Mucosa of descending colon (tissue), 3 donors: ENCODE data around the gene NKD1. TPM values are rescaled to one million over a fixed set of nuclear protein-coding genes. Genes with fewer than 3 reads are reported as not detected.
"Not testable (repeated sequence)": the region's sequence is repeated elsewhere in the genome, so short reads cannot be mapped to it uniquely, and the experiment has no call there.

Experiments
- ATAC-seq: fragments of 200-7000 bp; cut with Tn5 transposase; one replicate; pipeline ENCODE4 v1.9.1; 2020; ENCODE audit warnings: mild to moderate bottlenecking, moderate library complexity
- DNase-seq, 3 donors: peaks; one replicate each; pipeline ENCODE4 v3.0.0-alpha.2; 2020
- H3K36me3 ChIP-seq: fragments of 200-600 bp; one replicate; pipeline ENCODE4 v1.8.0; 2021; ENCODE audit warnings: low read depth, mild to moderate bottlenecking
- H3K4me1 ChIP-seq: fragments of 200-600 bp; one replicate; pipeline ENCODE4 v1.8.0; 2021; ENCODE audit warnings: low read depth, mild to moderate bottlenecking
- H3K4me3 ChIP-seq: fragments of 200-600 bp; one replicate; pipeline ENCODE4 v1.8.0; 2021; ENCODE audit warnings: mild to moderate bottlenecking
- H3K9me3 ChIP-seq: fragments of 200-600 bp; one replicate; pipeline ENCODE4 v1.8.0; 2021; ENCODE audit warnings: mild to moderate bottlenecking
- CTCF ChIP-seq: fragments of 200-600 bp; IDR thresholded peaks from one replicate; pipeline ENCODE4 v1.8.0; 2022; ENCODE audit warnings: antibody characterized with exemption, mild to moderate bottlenecking
- intact Hi-C, 2 donors: fragments of 100-400 bp; cut with DNase I in 1 of 2; cut with micrococcal nuclease in 1 of 2; formaldehyde crosslinking; loops; one replicate each; pipeline versions ENCODE4 v1.11.0 to v1.11.1; 2022; cut with DNase I, micrococcal nuclease
- total RNA-seq, 3 donors: library from RNA; stranded (reverse); fragmentation: NEBNext Ultra II Directional in 2 of 3; extraction: Animal tissue kit (Norgen Biotek cat#: 25700) in 2 of 3; gene quantifications; one replicate each; pipeline versions ENCODE4 v1.2.1 to v1.2.4, GENCODE V29; 2021 to 2023
- donor health status: DM: no; HTN: no; CAD: no; lungs with moderate emphysema.
- donor health status: DM: no; HTN: no; CAD: no.
- donor health status: DM: no; HTN: yes; CAD: no.

Gene NKD1
- total RNA-seq, 3 donors from 2014 or later, result 1.6 to 28.0 (median 3.2) TPM

- no peak for ATAC-seq
- no peaks in the 10 kb centered on the region for H3K9me3 ChIP-seq
- intact Hi-C loops, result no loop called here
- H3K36me3 ChIP-seq, result no peaks in the 10 kb centered on the region
- TF ChIP-seq CTCF, result no peak
- H3K4me1 ChIP-seq, result no peaks in the 10 kb centered on the region
- no peak for DNase-seq
- H3K4me3 ChIP-seq, result no peak overlapping the region
Measured at GRCh38 chr16:50573947-50574744, 25.9 kb downstream of the NKD1 start.

DNA sequence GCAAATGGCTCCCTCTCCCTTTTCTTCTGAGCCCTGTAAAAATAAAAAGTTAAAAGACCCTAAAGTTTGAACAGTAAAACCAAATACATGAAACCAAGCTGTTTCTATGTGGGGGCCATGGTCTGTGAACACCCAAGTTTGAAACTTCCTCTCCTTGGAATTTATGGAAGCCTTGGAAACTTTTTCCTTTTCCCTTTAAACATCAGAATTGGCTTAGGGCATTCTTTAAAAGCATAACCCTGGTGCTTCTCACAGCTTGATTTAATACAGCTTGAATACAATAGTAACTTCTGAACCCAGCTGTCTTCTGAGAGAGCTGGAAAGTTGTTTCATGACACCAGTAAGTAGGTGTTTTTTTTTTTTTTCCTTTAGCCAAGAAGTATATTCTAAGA is 26.5 kb downstream of the NKD1 start:
- Histone ChIP-seq H3K9me3 (no peaks in the 10 kb centered on the region), H3K36me3 (no peaks in the 10 kb centered on the region), H3K4me1 (no peaks in the 10 kb centered on the region), H3K4me3 (no peak overlapping the region)
- DNase-seq (no peak), ATAC-seq (no peak)
- no peak for TF ChIP-seq CTCF
- intact Hi-C loops, result no loop called here

- intact Hi-C loops, result no loop called here
Measured at GRCh38 chr16:50575743-50576142, 27.5 kb downstream of the NKD1 start.

GRCh38 chr16:50576403-50577113 is 28.4 kb downstream of the NKD1 start:
- DNase-seq, result no peak
- H3K4me1 ChIP-seq, result no peaks in the 10 kb centered on the region
- no peaks in the 10 kb centered on the region for H3K9me3 ChIP-seq
- no peaks in the 10 kb centered on the region for H3K36me3 ChIP-seq
- no peak overlapping the region for H3K4me3 ChIP-seq
- ATAC-seq, result no peak
- no peak for TF ChIP-seq CTCF
- intact Hi-C loops, result no loop called here

More at GRCh38 chr16:50575743-50576142, 27.5 kb downstream of the NKD1 start:
- Histone ChIP-seq H3K4me1 (no peaks in the 10 kb centered on the region), H3K9me3 (no peaks in the 10 kb centered on the region), H3K4me3 (no peak overlapping the region), H3K36me3 (no peaks in the 10 kb centered on the region)
- no peak for ATAC-seq
- no peak for TF ChIP-seq CTCF
- DNase-seq, result no peak

DNA sequence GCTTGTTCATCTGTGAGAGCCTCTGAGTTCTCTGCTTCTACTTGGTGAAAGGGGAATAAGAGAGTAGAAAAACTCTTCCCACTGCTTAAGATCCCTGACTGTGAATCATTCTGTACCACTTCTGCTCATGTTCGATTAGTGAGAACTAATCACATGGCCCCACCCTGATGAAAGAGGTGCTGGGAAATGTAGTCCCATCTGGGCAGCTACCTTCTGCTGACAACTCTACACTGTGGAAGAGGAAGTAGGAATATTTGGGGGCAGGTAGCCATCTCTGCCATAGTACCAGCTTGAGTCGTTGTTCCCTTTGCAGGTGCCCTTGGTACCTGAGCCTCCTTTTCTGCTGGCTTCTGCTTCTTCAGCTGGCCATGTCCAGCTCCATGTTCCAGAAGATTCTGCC is 29.9 kb downstream of the NKD1 start:
- intact Hi-C loops, result no loop called here
- DNase-seq (no peak), ATAC-seq (no peak)
- H3K4me1 ChIP-seq, result no peaks in the 10 kb centered on the region
- H3K9me3 ChIP-seq, result no peaks in the 10 kb centered on the region
- H3K4me3 ChIP-seq, result no peak overlapping the region
- H3K36me3 ChIP-seq, result no peaks in the 10 kb centered on the region
- TF ChIP-seq CTCF, result no peak

DNA sequence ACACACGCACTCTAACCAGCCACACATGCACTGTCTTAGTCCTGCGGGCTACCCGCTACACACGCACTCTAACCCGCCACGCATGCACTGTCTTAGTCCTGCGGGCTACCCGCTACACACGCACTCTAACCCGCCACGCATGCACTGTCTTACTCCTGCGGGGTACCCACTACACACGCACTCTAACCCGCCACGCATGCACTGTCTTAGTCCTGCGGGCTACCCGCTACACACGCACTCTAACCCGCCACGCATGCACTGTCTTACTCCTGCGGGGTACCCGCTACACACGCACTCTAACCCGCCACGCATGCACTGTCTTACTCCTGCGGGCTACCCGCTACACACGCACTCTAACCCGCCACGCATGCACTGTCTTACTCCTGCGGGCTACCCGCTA is 31.2 kb downstream of the NKD1 start:
- intact Hi-C loops, result not testable (repeated sequence)

More for the DNA sequence above, 31.2 kb downstream of the NKD1 start:
- not testable (repeated sequence) for H3K4me1 ChIP-seq, ATAC-seq, H3K4me3 ChIP-seq, DNase-seq, H3K9me3 ChIP-seq, H3K36me3 ChIP-seq
